Loucy (cell line): Measurements from ENCODE around the gene FBXO41.

ENCODE experiments used
- H2AFZ ChIP-seq: fragments of 200-600 bp; sonication (generic); 2 replicates; pipeline ENCODE4 v1.6.0; 2016; ENCODE audit warnings: antibody characterized with exemption, mild to moderate bottlenecking, low read length, moderate library complexity
- H3F3A ChIP-seq: fragments of 200-600 bp; 2 replicates; pipeline ENCODE4 v1.6.0; 2016; ENCODE audit warnings: antibody characterized with exemption, low read depth, mild to moderate bottlenecking
- H3K27me3 ChIP-seq: fragments of 200-600 bp; sonication (generic); 2 replicates; pipeline ENCODE4 v1.6.1; 2014; ENCODE audit warnings: low read length, mild to moderate bottlenecking; ENCODE audit not compliant: insufficient read depth, poor library complexity, severe bottlenecking
- H3K36me3 ChIP-seq: fragments of 200-600 bp; sonication (generic); 2 replicates; pipeline ENCODE4 v1.6.1; 2016; ENCODE audit warnings: low read length; ENCODE audit not compliant: insufficient read depth
- H3K4me1 ChIP-seq: fragments of 200-600 bp; sonication (generic); 2 replicates; pipeline ENCODE4 v1.5.1; 2014; ENCODE audit warnings: low read length, mild to moderate bottlenecking; ENCODE audit not compliant: insufficient read depth, poor library complexity, severe bottlenecking
- H3K4me2 ChIP-seq: fragments of 200-600 bp; sonication (generic); 2 replicates; pipeline ENCODE4 v1.6.0; 2014; ENCODE audit warnings: antibody characterized with exemption, low read length, low read depth, mild to moderate bottlenecking; ENCODE audit not compliant: poor library complexity, severe bottlenecking
- H3K4me3 ChIP-seq: fragments of 200-600 bp; sonication (generic); 2 replicates; pipeline ENCODE4 v1.5.1; 2014; ENCODE audit warnings: low read length, mild to moderate bottlenecking, mixed read lengths; ENCODE audit not compliant: poor library complexity, severe bottlenecking
- H3K79me2 ChIP-seq: fragments of 200-600 bp; sonication (generic); 2 replicates; pipeline ENCODE4 v1.6.1; 2014; ENCODE audit warnings: low read length; ENCODE audit not compliant: insufficient read depth
- H3K9ac ChIP-seq: fragments of 200-600 bp; sonication (generic); 2 replicates; pipeline ENCODE4 v1.6.0; 2014; ENCODE audit warnings: mild to moderate bottlenecking, low read depth, low read length, moderate library complexity; ENCODE audit not compliant: poor library complexity, severe bottlenecking
- H3K9me2 ChIP-seq: fragments of 200-600 bp; sonication (generic); replicated peaks from 2 replicates; pipeline ENCODE4 v1.6.1; 2016; ENCODE audit warnings: low read depth, low read length, mixed read lengths
- H3K9me3 ChIP-seq: fragments of 200-600 bp; sonication (generic); 2 replicates; pipeline ENCODE4 v1.6.1; 2014; ENCODE audit warnings: mild to moderate bottlenecking, antibody characterized with exemption, low read length, low read depth; ENCODE audit not compliant: insufficient read depth
- H4K20me1 ChIP-seq: fragments of 200-600 bp; sonication (generic); 2 replicates; pipeline ENCODE4 v1.6.0; 2014; ENCODE audit warnings: antibody characterized with exemption, low read length, mild to moderate bottlenecking; ENCODE audit not compliant: insufficient read depth, poor library complexity, severe bottlenecking
- CTCF ChIP-seq: fragments of 200-600 bp; sonication (generic); conservative IDR thresholded peaks from 2 replicates; pipeline ENCODE4 v1.5.1; 2014; ENCODE audit warnings: mild to moderate bottlenecking, antibody characterized with exemption, low read length
- EZH2phosphoT487 ChIP-seq: fragments of 200-600 bp; IDR thresholded peaks from 2 replicates; pipeline ENCODE4 v1.6.1; 2018; ENCODE audit warnings: antibody characterized with exemption, mild to moderate bottlenecking, moderate library complexity, borderline replicate concordance

Gene FBXO41

DNA sequence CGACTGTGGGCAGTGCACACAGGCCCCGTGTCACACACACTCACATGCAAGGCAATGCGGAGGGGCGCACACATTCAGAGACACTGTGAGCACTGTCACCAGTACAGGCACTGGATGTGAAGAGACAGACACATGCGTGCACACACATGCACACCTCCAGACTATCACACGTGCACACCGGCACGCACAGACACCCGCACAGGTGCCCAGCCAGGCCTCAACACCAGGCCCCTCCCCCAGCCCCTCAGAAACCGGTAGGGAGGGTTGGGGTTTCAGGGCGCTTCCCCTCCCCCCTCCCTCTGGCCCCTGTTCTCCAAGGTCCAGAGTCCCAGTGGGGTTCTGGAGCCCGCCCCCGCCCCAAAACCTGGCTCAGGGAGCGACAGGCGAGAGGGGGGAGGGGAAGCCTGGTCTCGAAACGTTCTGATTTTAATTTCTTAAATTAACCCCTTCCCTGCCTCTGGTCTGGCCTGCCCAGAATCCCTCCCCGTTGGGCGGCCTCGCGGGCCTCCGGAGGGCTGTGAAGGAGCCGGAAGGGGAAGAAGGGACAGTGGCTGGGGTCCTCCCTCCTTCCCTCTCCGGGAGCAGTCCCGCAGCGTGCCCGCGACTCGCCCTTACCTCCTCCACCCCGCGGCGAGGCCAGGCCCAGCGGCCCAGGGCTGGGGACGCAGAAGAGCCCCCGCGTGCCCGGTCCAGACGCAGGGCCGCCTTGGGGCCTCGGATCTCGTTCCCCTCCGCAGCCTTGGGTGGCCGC, 558 bp downstream of the FBXO41 start:
- Histone ChIP-seq H3K4me1 (peaks cover 49% of the 10 kb centered on the region), H2AFZ (peak overlapping the region; percentile 100), H3K79me2 (peaks cover 53% of the 10 kb centered on the region), H3K4me2 (peak overlapping the region; percentile 97), H3K4me3 (peak overlapping the region; percentile 86), H3K9me3 (no peaks in the 10 kb centered on the region), H3K36me3 (no peaks in the 10 kb centered on the region), H3K9ac (peak overlapping the region; percentile 91), H3K9me2 (no peaks in the 10 kb centered on the region), H4K20me1 (peaks cover 49% of the 10 kb centered on the region), H3K27me3 (no peaks in the 10 kb centered on the region), H3F3A (peaks cover 8% of the 10 kb centered on the region; the same call in 1 of the 2 replicates)
- no peak for TF ChIP-seq CTCF

DNA sequence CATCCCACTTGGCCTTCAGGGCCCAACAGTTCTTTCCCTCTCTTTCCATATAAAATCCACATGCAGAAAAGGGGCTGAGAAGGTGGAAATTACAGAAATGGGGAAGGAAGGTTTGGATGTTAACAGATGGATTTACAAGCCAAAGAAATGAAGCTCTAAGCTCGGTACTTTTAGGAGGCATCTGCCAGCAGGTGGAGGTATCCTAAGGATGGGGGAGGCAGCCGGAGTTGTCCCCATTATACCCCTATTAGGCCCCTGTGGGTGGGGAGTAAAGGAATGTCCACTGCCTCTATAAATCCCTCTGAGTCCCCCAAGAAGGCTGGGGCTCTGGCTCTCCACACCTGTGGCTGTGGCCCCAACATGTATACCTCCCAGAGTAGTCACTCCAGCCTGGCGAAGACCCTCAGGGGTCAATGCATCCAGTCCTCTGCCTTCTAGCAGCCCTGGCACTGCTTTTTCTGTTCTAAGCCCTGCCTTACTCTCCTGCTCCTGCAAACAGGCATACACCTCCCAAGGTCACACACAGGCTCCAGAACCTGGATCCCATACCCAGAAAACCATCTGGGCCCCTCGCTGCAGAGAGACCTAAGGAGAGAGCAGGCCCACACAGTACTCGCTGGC, 1.2 kb downstream of the FBXO41 start:
- Histone ChIP-seq H3K9ac (peak overlapping the region; percentile 91), H3K79me2 (peaks cover 60% of the 10 kb centered on the region), H3K9me3 (no peaks in the 10 kb centered on the region)

GRCh38 chr2:73281244-73281643, 3.0 kb downstream of the FBXO41 start:
- Histone ChIP-seq H3K27me3 (no peaks in the 10 kb centered on the region), H3F3A (peaks cover 8% of the 10 kb centered on the region; the same call in 1 of the 2 replicates), H3K4me2 (peak overlapping the region; percentile 97), H3K4me3 (peak overlapping the region; percentile 16), H3K9me2 (no peaks in the 10 kb centered on the region), H3K9ac (no peak overlapping the region), H3K36me3 (no peaks in the 10 kb centered on the region), H4K20me1 (peaks cover 60% of the 10 kb centered on the region), H2AFZ (no peak overlapping the region), H3K9me3 (no peaks in the 10 kb centered on the region), H3K79me2 (peaks cover 78% of the 10 kb centered on the region), H3K4me1 (peaks cover 55% of the 10 kb centered on the region)
- TF ChIP-seq CTCF = no peak
- TF ChIP-seq EZH2phosphoT487 = no peak

More for the DNA sequence above, 1.2 kb downstream of the FBXO41 start:
- Histone ChIP-seq H2AFZ (no peak overlapping the region), H3K4me3 (peak overlapping the region; percentile 86), H4K20me1 (peaks cover 51% of the 10 kb centered on the region), H3K36me3 (no peaks in the 10 kb centered on the region), H3K4me1 (peaks cover 55% of the 10 kb centered on the region), H3K9me2 (no peaks in the 10 kb centered on the region), H3K27me3 (no peaks in the 10 kb centered on the region), H3K4me2 (peak overlapping the region; percentile 97), H3F3A (peaks cover 8% of the 10 kb centered on the region; the same call in 1 of the 2 replicates)
- TF ChIP-seq CTCF (peak; percentile 23), EZH2phosphoT487 (no peak)
